Measurements from ENCODE around the gene RFX2.

Gene RFX2

DNA sequence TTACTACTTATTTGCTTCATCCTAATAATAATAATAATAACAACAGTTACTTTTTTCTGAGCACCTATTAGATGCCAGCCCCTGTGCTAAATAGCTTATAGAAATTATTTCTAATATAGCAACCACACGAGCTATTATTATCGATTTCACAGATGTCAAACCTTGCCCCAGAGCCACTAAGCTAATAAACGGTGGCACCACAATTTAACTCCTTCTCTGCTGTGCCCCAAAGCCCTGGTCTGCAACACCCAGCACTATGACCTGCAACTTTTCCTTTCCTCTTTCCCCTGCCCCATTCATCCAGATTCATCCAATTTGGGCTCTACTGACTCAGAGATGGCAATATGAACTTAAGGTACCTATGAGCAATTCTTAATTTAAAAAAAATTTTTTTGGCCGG is 6.4 kb downstream of the RFX2 start:
- no peak for DNase-seq (ENCODE audit: low read depth)
- TF ChIP-seq, protein P1, sequence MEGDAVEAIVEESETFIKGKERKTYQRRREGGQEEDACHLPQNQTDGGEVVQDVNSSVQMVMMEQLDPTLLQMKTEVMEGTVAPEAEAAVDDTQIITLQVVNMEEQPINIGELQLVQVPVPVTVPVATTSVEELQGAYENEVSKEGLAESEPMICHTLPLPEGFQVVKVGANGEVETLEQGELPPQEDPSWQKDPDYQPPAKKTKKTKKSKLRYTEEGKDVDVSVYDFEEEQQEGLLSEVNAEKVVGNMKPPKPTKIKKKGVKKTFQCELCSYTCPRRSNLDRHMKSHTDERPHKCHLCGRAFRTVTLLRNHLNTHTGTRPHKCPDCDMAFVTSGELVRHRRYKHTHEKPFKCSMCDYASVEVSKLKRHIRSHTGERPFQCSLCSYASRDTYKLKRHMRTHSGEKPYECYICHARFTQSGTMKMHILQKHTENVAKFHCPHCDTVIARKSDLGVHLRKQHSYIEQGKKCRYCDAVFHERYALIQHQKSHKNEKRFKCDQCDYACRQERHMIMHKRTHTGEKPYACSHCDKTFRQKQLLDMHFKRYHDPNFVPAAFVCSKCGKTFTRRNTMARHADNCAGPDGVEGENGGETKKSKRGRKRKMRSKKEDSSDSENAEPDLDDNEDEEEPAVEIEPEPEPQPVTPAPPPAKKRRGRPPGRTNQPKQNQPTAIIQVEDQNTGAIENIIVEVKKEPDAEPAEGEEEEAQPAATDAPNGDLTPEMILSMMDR (IDR thresholded peaks at IDR 0.05; ENCODE audit: low read length, missing control alignments), result no peak

DNA sequence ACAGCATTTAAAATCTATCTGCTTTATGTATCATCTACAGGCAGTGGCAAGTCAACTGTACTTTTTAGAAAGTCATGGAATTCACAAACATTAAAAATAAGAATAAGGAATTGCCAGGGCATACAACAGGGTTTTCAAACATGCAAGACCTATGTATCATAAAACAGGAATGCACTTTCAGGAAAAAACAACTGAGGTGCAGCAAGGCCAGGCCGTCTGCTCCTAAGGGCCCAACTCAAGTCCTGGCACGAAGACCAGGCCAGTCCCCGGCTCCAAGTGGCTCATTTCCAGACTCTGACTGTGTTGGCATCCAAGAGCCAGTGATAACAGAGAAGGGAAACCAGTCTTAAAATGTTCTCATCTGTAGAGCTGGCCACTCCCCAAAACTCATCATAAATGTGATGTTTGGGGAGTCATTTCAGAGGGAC is 7.1 kb downstream of the RFX2 start:
- peak; percentile 95 for DNase-seq (ENCODE audit: low read depth)
- no peak overlapping the region for H3K4me3 ChIP-seq (replicated peaks; ENCODE audit: low read depth, low read length)
- TF ChIP-seq, protein P1 (IDR thresholded peaks at IDR 0.05; ENCODE audit: low read length, missing control alignments), result no peak

More for the DNA sequence above, 6.4 kb downstream of the RFX2 start:
- H3K4me3 ChIP-seq (replicated peaks; ENCODE audit: low read depth, low read length), result no peak overlapping the region

DNA sequence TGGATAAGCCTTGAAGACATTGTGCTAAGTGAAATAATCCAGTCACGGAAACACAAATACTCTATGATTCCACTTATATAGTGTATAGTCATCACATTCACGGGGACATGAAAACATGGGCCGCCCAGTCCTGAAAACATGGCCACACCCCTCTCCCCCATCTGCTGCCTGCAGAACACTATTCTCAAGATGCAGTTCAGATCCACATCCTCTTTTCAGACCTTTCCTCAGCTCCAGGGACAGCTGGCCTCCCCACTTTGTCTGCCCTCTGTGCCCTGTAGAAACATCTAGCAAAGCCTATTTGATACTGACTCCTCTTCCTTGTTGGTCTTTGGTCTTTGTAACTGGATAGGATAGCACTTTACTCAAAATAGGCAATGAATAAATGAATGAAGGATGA is 8.3 kb downstream of the RFX2 start:
- TF ChIP-seq, protein P1 (IDR thresholded peaks at IDR 0.05; ENCODE audit: low read length, missing control alignments), result no peak
- no peak for DNase-seq (ENCODE audit: low read depth)
- H3K4me3 ChIP-seq (replicated peaks; ENCODE audit: low read depth, low read length), result no peak overlapping the region

DNA sequence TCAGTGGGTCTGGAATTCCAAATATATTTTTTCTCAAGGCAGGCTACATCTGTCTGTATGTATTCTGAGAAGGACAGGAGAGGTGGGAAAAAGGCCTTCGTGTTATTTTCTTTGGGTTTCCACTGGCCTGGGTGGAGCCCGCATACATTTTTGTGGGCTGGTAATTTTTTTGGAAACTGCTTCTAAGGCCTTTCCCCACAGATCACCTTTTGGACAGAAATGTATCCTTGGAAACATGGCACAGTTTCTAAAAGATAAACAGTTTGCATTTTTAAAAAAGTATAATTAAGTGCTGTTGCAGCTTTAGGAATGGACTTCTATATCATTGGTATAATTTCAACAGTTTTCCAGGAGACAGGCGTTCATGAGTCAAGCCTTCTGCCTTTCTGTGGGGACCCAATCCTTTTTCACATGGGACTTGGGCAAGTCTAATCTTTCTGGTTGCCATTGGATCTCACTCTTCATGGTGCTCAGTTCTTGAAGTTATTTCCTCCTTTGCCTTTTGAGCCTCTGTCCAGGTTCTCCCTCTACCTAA is 8.9 kb downstream of the RFX2 start:
- no peak for DNase-seq (ENCODE audit: low read depth)
- no peak overlapping the region for H3K4me3 ChIP-seq (replicated peaks; ENCODE audit: low read depth, low read length)
- TF ChIP-seq, protein P1 (IDR thresholded peaks at IDR 0.05; ENCODE audit: low read length, missing control alignments), result no peak

DNA sequence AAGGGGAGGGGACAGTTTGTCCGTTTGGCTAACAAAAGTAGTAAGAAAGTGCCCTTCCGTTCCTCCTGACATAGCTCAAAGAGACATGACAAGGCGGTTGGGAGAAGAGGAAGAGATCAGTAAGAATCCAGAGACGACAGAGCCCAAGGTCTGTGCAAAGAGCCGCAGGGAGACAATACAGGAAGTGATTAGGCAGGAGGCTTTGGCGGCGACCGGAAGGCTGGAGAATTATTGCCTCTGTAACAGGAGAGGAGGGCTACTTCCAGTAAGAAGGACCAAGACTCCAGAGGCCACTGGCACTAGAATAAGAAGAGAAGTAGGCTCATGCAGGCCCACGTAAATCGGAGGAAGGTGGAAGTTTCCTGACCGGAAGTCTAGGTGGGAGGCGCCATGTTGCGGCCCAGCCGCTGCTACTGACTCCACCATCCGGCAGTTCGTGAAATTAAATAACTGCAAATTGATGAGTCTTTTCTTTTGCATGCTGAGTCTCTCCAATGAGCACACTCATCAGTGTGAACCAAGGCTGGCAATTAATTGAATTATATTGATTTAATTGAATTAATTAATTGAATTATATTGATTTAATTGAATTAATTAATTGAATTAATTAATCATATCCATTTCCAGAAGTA is 9.9 kb downstream of the RFX2 start:
- no peak for DNase-seq (ENCODE audit: low read depth)
- H3K4me3 ChIP-seq (replicated peaks; ENCODE audit: low read depth, low read length), result no peak overlapping the region

DNA sequence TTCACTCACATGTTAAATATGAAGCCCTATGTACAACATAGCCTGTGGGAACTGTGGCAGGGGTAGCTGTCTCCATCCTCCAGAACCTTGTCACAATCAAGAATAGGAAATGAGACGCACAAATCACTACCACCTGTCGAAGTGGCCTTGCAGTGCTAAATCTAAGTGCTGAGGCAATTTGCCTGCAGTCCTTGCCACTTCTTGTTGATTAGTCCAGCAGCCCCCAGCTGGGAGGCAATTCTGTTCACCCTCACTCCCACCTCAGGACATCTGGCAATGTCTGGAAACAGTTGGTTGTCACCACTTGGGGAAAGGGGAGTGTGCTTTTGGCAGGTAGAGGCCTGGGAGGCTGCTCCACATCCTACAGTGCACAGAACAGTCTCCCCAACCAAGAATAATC is 10.7 kb downstream of the RFX2 start:
- TF ChIP-seq, protein P1 (IDR thresholded peaks at IDR 0.05; ENCODE audit: low read length, missing control alignments), result no peak
- DNase-seq (ENCODE audit: low read depth), result no peak
- H3K4me3 ChIP-seq (replicated peaks; ENCODE audit: low read depth, low read length), result no peak overlapping the region

More for the DNA sequence above, 9.9 kb downstream of the RFX2 start:
- TF ChIP-seq, protein P1 (IDR thresholded peaks at IDR 0.05; ENCODE audit: low read length, missing control alignments), result no peak

DNA sequence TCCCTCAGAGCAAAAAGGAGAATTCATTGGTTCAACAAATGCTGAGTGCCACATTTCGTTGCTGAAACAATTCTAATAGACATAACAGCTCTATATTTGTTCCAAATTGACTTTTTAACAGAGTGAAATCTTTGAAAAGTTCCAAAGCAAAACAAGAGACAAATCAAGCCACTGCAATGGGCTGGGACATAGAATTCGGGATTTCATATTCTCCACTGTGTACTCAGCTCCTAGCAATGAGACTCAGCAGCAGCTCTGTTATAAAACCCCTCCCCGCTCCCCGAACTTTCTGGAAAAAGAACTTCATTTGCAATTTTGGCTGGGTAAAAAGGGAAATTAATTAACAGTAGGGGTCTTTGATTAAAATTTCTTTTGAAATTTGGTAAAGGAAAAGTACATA is 11.3 kb downstream of the RFX2 start:
- TF ChIP-seq, protein P1 (IDR thresholded peaks at IDR 0.05; ENCODE audit: low read length, missing control alignments), result no peak

More for the DNA sequence above, 11.3 kb downstream of the RFX2 start:
- DNase-seq (ENCODE audit: low read depth), result no peak
- H3K4me3 ChIP-seq (replicated peaks; ENCODE audit: low read depth, low read length), result no peak overlapping the region
